NCI-H510A (cell line): ENCODE measurements around the gene ACSBG1.

Experiments used
- DNase-seq: peaks from one replicate; lab custom pipeline; 2025; lab: John Stamatoyannopoulos, UW

Gene ACSBG1

DNA sequence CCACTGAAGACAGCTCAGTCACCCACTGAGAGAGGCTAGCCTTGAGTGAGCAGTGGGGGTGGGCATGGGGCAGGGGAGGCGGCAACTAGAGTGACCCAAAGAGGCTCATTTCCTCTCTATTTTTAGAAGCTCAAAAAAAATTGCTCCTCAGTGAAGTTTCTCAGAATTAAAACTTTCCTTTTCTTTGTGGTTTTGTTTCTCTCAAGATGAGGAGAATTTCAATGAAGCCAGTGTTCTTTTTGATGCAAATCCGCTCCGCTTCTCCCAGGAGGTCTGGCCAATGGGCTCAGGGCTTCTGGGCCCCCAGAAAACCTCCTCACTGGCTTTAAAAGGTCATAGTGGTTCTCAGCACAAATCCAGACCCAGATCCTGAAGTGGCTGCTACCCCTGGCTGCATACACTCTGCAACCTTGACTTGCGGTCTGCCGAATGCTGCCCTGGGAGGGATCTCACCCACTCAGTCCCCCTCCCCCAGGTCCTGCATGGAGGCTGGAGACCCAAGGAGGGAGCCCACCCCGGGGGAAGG, at the start of gene ACSBG1:
Gene ACSBG1 (minus strand): TSS at position 51 of the 526 bp plus-strand sequence. CDS start 64 bp downstream, outside the sequence.
- DNase-seq: no peak

DNA sequence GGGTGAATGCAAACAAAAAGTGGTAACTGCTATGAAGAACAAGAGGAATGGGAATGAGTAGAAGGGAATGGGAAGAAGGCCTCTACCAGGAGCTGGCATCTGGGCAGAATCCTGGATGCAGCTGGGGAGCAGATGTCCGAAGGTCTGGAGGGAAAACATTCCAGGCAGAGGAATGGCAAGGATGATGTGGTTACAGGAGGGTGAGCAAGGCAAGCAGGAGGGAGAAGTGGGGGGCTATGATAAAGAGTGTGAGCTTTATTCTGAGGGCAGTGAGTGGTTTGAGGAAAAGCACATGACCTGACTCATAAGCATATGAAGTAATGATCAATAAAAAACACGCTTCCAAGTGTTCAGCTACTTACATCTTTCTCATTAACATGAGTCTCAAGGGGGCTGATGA, 48.0 kb upstream of the ACSBG1 start:
- no peak for DNase-seq

- DNase-seq: no peak
These were observed 46.1 kb upstream of the ACSBG1 start for GRCh38 chr15:78280319-78281072.

DNA sequence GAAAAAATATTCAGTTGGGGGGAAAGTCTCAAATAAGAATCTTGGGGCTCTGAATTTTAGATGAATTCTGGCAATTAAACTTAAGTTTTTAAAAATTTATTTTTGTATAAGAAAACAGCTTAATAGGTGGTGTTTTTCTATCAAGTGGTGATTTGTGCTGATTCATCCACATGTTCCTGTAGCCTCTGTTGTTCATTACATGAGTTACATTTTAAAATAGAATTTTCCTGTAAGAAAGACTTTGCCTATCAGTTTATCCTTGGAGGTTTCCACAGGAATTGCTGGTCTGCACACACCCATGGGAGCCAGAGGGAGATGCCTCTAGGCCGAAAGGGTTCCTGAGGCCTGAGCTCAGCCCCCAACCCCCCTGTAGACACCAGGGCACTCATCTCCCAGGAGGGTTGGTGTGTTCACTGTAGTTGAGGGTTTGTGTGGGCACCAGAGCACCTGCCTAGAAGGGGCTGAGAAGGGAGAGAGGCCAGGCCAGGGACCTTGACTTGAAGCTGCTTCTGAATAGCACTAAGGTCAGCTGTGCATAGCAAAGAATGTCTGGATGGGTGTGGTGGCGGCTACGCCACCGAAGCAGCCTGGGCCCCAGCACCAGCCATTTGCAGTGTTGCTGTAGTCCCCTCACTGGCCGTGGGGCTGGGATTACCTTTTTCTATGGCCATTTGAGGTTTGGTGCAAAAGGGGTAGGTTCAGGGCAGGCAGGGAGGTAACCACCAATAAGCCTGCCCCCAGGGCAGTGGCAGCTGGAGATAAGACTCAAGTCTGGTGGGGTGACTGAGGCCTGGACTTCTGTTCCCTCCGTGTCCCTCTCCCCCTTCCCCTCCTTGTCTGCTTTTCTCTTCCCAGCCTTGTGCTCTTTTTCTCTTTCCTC, 41.9 kb upstream of the ACSBG1 start:
- DNase-seq: no peak

DNA sequence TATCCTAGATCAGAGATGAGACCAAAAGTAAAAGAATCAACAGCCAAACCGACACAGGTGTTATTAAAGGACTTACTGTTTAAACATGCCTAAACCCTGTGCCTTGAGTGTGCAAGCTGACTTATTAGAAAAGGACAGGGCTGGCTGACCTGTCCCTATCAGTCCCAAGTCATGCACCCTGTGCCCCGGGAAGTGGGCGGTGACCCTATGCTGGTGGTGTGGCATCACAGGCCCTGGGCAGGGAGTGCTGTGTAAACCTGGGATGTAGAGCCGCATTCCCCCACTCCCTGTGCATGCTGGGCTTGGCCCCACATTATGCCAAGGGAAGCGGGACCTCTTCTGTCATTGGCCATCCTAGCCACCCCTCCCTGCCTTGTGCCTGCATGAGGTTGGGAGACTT, 40.6 kb upstream of the ACSBG1 start:
- DNase-seq: no peak

DNA sequence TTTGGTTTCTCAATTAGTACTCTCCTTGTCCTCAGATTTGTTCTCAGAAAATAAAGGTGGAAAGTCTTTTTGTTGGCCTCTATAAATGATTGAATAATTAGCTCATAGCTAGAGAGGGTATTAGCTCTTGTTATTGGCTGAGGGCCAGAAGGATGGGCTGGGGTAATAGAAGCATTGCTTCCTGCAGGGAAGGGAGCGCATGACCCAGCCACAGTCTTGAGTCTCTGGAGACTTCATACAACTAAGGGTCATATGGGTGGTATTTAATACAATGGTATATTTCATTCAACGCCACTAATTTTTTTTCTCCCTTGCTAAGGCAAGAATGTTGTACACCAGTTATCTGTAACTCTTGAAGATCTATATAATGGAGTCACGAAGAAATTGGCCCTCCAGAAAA, 38.4 kb upstream of the ACSBG1 start:
- no peak for DNase-seq

DNA sequence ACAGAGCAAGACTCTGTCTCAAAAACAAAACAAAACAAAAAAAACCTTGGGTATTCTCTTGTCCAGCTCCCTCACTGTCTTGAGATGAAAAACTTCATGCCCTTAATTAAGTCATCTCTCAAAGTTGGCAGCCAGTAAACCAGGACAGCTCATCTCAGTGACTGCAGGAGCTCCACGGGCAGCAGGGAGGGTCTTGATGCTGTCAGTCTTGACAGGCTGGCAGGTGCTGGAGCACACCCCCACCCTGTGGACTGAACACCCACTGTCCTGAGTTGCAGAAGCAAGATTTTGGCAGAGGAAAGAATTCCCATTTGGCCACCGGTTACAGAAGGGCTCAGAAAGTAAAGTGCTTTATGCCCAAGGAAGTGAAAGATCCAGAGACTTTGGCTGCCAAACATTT, 38.0 kb upstream of the ACSBG1 start:
- DNase-seq: no peak

DNA sequence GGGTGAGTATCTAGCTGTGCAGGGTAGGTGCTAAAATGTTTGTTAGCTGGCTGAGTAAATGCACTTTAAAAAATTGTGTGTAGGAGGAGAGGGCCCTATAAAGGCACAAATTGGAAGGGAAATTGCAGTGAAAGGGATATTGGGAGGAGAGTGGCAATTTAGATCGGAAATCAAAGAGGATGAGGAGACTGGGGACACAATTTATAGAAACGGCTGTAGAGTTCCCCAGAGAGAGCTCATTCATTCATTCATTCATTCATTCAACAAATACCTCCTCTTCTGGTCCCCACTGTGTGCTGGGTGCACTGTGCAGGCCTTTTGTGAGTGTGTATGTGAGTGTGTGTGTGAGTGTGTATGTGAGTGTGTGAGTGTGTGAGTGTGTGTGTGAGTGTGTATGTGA, 32.4 kb upstream of the ACSBG1 start:
- DNase-seq: no peak

GRCh38 chr15:78266229-78266628, 31.9 kb upstream of the ACSBG1 start:
- DNase-seq: no peak

GRCh38 chr15:78265752-78266224, 31.4 kb upstream of the ACSBG1 start:
- no peak for DNase-seq

- no peak for DNase-seq
These were observed 30.7 kb upstream of the ACSBG1 start for GRCh38 chr15:78265137-78265460.

GRCh38 chr15:78264304-78265136, 30.2 kb upstream of the ACSBG1 start, which contains the start of gene DNAJA4:
Gene DNAJA4 (plus strand): TSS chr15:78264562. CDS start chr15:78264764, 202 bp downstream.
- DNase-seq: no peak

GRCh38 chr15:78263907-78264303, 29.5 kb upstream of the ACSBG1 start:
- no peak for DNase-seq

- no peak for DNase-seq
These were observed 29.0 kb upstream of the ACSBG1 start for GRCh38 chr15:78263351-78263781.

DNA sequence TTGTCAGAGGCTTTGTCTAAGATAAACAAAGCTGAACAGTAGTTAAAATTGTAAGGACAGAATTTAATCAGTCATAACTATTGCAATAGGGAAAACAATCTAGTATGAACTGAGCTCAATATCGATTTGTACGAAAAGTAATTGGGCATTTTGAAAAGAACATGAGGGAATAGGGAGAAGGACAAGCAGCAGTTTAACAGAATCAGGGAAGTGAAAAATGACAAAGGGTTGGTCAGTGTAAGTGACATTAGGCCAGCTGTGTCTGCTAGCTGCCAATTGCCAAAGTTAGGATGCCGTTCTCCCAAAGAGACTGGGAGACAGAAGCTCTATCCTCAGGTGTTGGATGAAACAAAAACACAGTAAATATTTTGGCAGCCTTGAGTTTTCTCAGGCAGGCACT, 26.7 kb upstream of the ACSBG1 start:
- DNase-seq: no peak

DNA sequence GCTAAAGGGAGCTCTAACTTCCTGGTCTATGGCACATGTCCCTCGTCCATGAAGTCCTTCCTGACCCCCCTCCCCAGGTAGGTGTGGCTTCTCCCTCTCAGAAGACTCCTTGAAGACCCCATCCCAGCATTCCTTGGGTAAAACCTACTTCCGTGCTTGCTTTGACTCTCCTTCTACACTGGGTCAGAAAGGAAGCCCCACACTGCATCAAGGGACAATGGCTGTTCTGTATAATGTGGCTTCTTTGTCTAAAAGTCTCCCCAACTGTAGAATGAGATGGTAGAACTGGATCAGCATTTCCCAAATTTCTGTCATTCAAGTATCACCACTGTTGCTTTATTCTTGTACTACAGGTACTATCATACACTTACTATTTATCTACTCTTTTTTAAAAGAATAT, 26.1 kb upstream of the ACSBG1 start:
- no peak for DNase-seq

GRCh38 chr15:78259232-78259631, 24.9 kb upstream of the ACSBG1 start:
- DNase-seq: no peak

DNA sequence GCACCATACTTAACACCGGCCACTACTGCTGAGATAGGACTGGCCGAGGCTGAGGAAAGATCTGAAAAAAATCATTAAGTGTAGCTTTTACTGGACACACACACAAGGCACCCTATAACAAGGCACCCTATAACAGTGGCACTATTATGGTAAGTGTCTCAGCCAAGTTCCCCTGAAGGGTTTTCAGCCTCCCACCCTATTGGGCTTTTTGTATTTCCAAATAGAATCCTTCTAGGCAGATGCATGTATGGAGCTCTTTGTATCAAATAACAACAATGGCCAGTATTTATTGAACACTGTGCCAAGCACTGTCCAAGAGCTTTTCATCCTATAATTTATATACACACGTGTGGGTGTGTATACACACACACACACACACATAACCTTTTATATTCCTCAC, 23.3 kb upstream of the ACSBG1 start:
- no peak for DNase-seq

DNA sequence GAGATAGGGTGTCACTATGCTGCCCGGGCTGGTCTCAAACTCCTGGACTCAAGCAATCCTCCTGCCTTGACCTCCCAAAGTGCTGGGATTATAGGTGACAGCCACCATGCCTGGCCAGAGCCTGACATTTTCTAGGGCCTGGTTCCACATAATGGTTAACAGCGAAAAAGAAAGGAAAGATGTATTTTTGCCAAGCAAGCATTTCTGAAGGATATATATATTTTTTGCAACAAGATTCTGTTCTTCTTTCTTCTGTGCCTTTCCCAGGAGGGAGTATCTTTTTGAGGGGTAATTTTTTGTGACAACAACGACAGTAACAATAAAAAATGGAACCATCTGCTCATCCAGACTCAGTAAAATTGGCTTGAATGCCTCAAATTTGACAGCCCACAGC, 21.7 kb upstream of the ACSBG1 start:
- no peak for DNase-seq

GRCh38 chr15:78255421-78256043, 21.2 kb upstream of the ACSBG1 start:
- no peak for DNase-seq

GRCh38 chr15:78251136-78251535, 16.8 kb upstream of the ACSBG1 start:
- no peak for DNase-seq

DNA sequence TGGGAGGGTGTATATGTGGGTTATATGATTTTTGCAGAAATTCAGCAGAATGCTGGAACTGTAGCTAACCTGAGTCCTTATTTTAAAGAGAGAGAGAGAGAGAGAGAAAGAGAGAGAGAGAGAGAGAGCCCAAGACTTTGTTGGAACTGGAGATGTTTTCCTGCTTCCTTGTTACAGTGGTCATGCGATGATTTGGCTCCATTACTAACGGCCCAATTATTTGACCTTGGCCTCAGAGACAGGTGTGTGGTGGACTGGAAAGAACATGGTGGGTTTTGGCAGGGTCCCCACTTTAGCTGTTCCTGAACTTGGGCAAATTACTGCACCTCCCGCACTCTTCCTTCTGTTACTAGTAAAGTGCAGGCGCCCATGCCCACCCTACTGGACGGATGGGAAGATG, 14.8 kb upstream of the ACSBG1 start:
- no peak for DNase-seq
